Measurements from ENCODE around the gene RPL3.

RPL3 gene

DNA sequence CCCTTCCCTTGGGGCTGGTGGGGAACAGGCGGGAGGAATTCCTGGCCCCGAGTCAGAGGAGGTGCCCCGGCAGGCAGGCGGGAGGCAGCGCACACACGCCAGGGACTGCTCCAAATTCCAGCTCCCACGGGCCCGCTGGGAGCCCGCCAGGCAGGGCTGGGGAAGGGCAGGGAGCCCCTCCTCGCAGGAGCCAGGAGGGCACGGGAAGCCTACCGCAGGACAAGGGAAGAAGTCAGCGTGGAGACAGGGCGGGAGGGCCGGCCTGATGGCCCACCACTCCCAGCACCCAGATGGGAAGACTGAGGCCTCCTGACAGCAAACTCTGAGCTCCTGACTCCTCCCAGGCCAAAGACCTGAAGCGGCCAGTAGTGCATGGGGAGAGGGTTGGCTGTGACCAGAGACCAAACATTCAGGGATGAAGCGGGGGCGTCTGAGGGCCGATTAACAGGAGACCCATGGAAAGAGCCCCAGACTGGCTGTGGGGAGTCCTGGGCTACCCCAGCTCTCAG lies 22.4 kb downstream of the RPL3 start:
- no peak overlapping the region for H3K27ac ChIP-seq (ENCODE audit: low read depth, low read length, poor library complexity, severe bottlenecking)
- H3K9me2 ChIP-seq (ENCODE audit: low read depth, low read length) = no peaks in the 10 kb centered on the region
- H3K27me3 ChIP-seq (ENCODE audit: insufficient read depth, low read length) = peaks cover 2% of the 10 kb centered on the region; the same call in 1 of the 2 replicates
- H3K9ac ChIP-seq (ENCODE audit: low read length) = no peak overlapping the region
- no peak overlapping the region for H3K4me2 ChIP-seq (ENCODE audit: low read length)
- H3K79me2 ChIP-seq (ENCODE audit: insufficient read depth, low read length) = no peaks in the 10 kb centered on the region
- H3K4me1 ChIP-seq (ENCODE audit: insufficient read depth, low read length, severe bottlenecking) = peaks cover 8% of the 10 kb centered on the region
- no peak overlapping the region for H2AFZ ChIP-seq (ENCODE audit: low read length)
- H4K20me1 ChIP-seq (ENCODE audit: insufficient read depth, low read length) = no peaks in the 10 kb centered on the region
- H3K36me3 ChIP-seq (ENCODE audit: insufficient read depth, low read length) = no peaks in the 10 kb centered on the region
- TF ChIP-seq EZH2 (IDR thresholded peaks at IDR 0.05; ENCODE audit: borderline replicate concordance, low read length) = no peak
- TF ChIP-seq, protein P1, sequence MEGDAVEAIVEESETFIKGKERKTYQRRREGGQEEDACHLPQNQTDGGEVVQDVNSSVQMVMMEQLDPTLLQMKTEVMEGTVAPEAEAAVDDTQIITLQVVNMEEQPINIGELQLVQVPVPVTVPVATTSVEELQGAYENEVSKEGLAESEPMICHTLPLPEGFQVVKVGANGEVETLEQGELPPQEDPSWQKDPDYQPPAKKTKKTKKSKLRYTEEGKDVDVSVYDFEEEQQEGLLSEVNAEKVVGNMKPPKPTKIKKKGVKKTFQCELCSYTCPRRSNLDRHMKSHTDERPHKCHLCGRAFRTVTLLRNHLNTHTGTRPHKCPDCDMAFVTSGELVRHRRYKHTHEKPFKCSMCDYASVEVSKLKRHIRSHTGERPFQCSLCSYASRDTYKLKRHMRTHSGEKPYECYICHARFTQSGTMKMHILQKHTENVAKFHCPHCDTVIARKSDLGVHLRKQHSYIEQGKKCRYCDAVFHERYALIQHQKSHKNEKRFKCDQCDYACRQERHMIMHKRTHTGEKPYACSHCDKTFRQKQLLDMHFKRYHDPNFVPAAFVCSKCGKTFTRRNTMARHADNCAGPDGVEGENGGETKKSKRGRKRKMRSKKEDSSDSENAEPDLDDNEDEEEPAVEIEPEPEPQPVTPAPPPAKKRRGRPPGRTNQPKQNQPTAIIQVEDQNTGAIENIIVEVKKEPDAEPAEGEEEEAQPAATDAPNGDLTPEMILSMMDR (IDR thresholded peaks at IDR 0.05; ENCODE audit: low read length) = no peak
- H3K4me3 ChIP-seq (ENCODE audit: low read depth, low read length, poor library complexity, severe bottlenecking) = no peak overlapping the region
- H3K9me3 ChIP-seq (ENCODE audit: low read length) = no peaks in the 10 kb centered on the region
- no peaks in the 10 kb centered on the region for H3F3A ChIP-seq (ENCODE audit: insufficient read depth, low read length)

DNA sequence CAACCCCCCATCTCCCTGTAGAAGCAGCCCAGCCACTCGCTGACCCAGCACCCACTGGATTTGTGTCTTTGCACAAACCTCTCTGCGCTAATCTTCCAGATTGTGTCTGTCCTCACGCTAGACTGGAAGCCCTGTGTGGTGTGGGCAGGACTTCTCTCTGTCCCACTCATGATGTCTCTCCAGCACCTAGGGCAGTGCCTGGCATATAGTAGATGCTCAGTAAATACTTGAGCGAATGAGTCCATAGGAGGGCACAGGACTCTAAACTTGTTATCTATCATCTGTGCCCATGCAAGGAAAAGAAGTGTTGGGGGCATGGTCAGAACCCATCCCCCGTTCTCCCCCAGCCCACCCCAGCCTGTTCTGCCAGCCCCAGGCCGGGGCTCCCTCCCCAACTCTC lies 22.9 kb downstream of the RPL3 start:
- H3K4me2 ChIP-seq (ENCODE audit: low read length) = no peak overlapping the region
- H3F3A ChIP-seq (ENCODE audit: insufficient read depth, low read length) = no peaks in the 10 kb centered on the region

DNA sequence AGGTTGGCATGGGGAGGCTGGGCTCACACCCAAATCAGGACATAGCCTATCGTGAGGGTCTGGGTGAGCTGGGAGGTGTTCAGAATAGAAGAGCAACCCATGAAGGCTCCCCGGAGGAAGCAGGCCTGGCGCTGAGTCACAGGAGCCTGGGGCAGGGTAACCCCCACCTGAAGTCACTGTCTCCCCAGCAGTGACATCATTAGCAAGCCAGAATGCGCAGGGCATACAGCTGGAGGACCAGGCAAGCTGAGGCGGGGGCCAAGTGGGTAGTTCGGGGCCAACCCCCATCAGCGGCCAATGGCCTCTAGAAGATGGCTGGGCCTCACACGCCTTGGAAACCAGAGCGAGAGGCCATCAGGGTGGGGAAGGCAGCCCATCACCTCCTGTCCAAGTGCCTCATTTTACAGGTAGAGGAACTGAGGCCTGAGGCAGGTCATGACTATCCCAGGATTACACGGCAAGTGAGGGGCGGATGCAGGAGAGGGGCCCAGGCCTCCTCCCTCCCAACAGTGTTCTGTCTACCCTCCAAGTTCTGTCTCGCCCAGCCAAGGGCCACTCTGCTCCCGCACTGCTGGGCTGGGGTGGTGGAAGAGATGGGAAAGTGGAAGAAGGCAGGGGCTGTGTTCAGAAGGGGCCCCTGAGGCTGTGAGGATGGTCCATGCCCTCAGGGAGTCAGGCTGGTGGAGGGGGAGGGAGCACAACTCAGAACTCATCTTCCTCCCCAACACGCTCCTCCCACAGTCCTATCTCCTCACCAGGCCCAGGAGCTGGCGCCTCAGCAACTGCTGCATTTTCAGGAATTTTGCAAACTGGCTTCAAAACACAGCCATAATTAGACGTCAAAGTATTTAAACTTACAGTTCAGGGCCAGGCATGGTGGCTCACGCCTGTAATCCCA lies 24.6 kb downstream of the RPL3 start:
- Histone ChIP-seq H3K9ac (ENCODE audit: low read length) (no peak overlapping the region), H4K20me1 (ENCODE audit: insufficient read depth, low read length) (no peaks in the 10 kb centered on the region), H3K36me3 (ENCODE audit: insufficient read depth, low read length) (no peaks in the 10 kb centered on the region), H2AFZ (ENCODE audit: low read length) (no peak overlapping the region), H3K9me2 (ENCODE audit: low read depth, low read length) (no peaks in the 10 kb centered on the region), H3K4me3 (ENCODE audit: low read depth, low read length, poor library complexity, severe bottlenecking) (no peak overlapping the region), H3K4me2 (ENCODE audit: low read length) (no peak overlapping the region), H3K4me1 (ENCODE audit: insufficient read depth, low read length, severe bottlenecking) (peaks cover 4% of the 10 kb centered on the region), H3K9me3 (ENCODE audit: low read length) (no peaks in the 10 kb centered on the region), H3F3A (ENCODE audit: insufficient read depth, low read length) (no peaks in the 10 kb centered on the region), H3K27me3 (ENCODE audit: insufficient read depth, low read length) (peaks cover 9% of the 10 kb centered on the region), H3K79me2 (ENCODE audit: insufficient read depth, low read length) (no peaks in the 10 kb centered on the region), H3K27ac (ENCODE audit: low read depth, low read length, poor library complexity, severe bottlenecking) (no peak overlapping the region)
- TF ChIP-seq, protein P1 (IDR thresholded peaks at IDR 0.05; ENCODE audit: low read length) = no peak
- no peak for TF ChIP-seq EZH2 (IDR thresholded peaks at IDR 0.05; ENCODE audit: borderline replicate concordance, low read length)

More for the DNA sequence above, 22.9 kb downstream of the RPL3 start:
- TF ChIP-seq EZH2 (IDR thresholded peaks at IDR 0.05; ENCODE audit: borderline replicate concordance, low read length) = no peak
- TF ChIP-seq, protein P1 (IDR thresholded peaks at IDR 0.05; ENCODE audit: low read length) = no peak
- Histone ChIP-seq H3K9ac (ENCODE audit: low read length) (no peak overlapping the region), H3K9me2 (ENCODE audit: low read depth, low read length) (no peaks in the 10 kb centered on the region), H3K27ac (ENCODE audit: low read depth, low read length, poor library complexity, severe bottlenecking) (no peak overlapping the region), H4K20me1 (ENCODE audit: insufficient read depth, low read length) (no peaks in the 10 kb centered on the region), H3K9me3 (ENCODE audit: low read length) (no peaks in the 10 kb centered on the region), H3K27me3 (ENCODE audit: insufficient read depth, low read length) (no peaks in the 10 kb centered on the region), H3K79me2 (ENCODE audit: insufficient read depth, low read length) (no peaks in the 10 kb centered on the region), H3K36me3 (ENCODE audit: insufficient read depth, low read length) (no peaks in the 10 kb centered on the region), H3K4me3 (ENCODE audit: low read depth, low read length, poor library complexity, severe bottlenecking) (no peak overlapping the region), H3K4me1 (ENCODE audit: insufficient read depth, low read length, severe bottlenecking) (peaks cover 8% of the 10 kb centered on the region), H2AFZ (ENCODE audit: low read length) (no peak overlapping the region)

Measured in OCI-LY1 (cell line).